NCI-H146 treated with DMSO at 0.1 percent for 48 hours (cell line): Measurements from ENCODE around the gene OTUB2.

Experiments used
- DNase-seq: peaks from one replicate; lab custom pipeline; 2025; ENCODE audit not compliant: unreplicated experiment; lab: John Stamatoyannopoulos, UW

OTUB2 gene

GRCh38 chr14:94026173-94026888 lies at the start of gene OTUB2:
Gene OTUB2 (plus strand): TSS chr14:94026340. CDS start chr14:94026538, 198 bp downstream.
- DNase-seq: peak; percentile 82

GRCh38 chr14:93976477-93977057 lies 49.6 kb upstream of the OTUB2 start, which contains the start of gene ASB2:
Gene ASB2 (minus strand): TSS chr14:93976570. CDS start chr14:93964539, 12,031 bp downstream.
- DNase-seq: no peak

GRCh38 chr14:93977171-93977570 lies 49.0 kb upstream of the OTUB2 start:
- DNase-seq: no peak

- no peak for DNase-seq
Measured at GRCh38 chr14:93977790-93978581, 48.2 kb upstream of the OTUB2 start.

GRCh38 chr14:93978735-93979134 lies 47.4 kb upstream of the OTUB2 start:
- no peak for DNase-seq

GRCh38 chr14:93980456-93981201 lies 45.5 kb upstream of the OTUB2 start:
- no peak for DNase-seq

GRCh38 chr14:93981316-93982229 lies 44.6 kb upstream of the OTUB2 start:
- no peak for DNase-seq

GRCh38 chr14:93982230-93983007 lies 43.7 kb upstream of the OTUB2 start:
- DNase-seq: no peak

GRCh38 chr14:93984070-93984469 lies 42.1 kb upstream of the OTUB2 start:
- no peak for DNase-seq

- no peak for DNase-seq
Measured at GRCh38 chr14:93984987-93985410, 41.1 kb upstream of the OTUB2 start.

GRCh38 chr14:93986955-93987354 lies 39.2 kb upstream of the OTUB2 start:
- no peak for DNase-seq

GRCh38 chr14:93987376-93987775 lies 38.8 kb upstream of the OTUB2 start:
- DNase-seq: no peak

GRCh38 chr14:93987815-93988476 lies 38.2 kb upstream of the OTUB2 start:
- DNase-seq: no peak

GRCh38 chr14:93989939-93990338 lies 36.2 kb upstream of the OTUB2 start:
- DNase-seq: no peak

- DNase-seq: no peak
Measured at GRCh38 chr14:93991212-93991611, 34.9 kb upstream of the OTUB2 start.

- DNase-seq: no peak
Measured at GRCh38 chr14:93991649-93992048, 34.5 kb upstream of the OTUB2 start.

- no peak for DNase-seq
Measured at GRCh38 chr14:93993382-93993781, 32.8 kb upstream of the OTUB2 start.

GRCh38 chr14:93994919-93995682 lies 31.0 kb upstream of the OTUB2 start:
- DNase-seq: no peak
